Hepatocyte (in vitro differentiated cells): ENCODE measurements around the gene GORAB. TPM values are rescaled to one million over a fixed set of nuclear protein-coding genes. Genes with fewer than 3 reads are reported as not detected.

Source experiments
- DNase-seq: peaks from one replicate; pipeline ENCODE4 v3.0.0-alpha.2; 2016; ENCODE audit warnings: low spot score
- H2AFZ ChIP-seq: fragments of 200-600 bp; sonication (generic); 2 replicates; pipeline ENCODE4 v1.6.0; 2016; ENCODE audit warnings: antibody characterized with exemption, mild to moderate bottlenecking
- H3K27ac ChIP-seq: fragments of 200-600 bp; sonication (generic); 2 replicates; pipeline ENCODE4 v1.5.1; 2016; ENCODE audit warnings: mild to moderate bottlenecking
- H3K27me3 ChIP-seq: fragments of 200-600 bp; sonication (generic); 2 replicates; pipeline ENCODE4 v1.6.1; 2016
- H3K36me3 ChIP-seq: fragments of 200-600 bp; sonication (generic); replicated peaks from 2 replicates; pipeline ENCODE4 v1.5.1; 2016; ENCODE audit warnings: low read depth; ENCODE audit not compliant: insufficient read depth
- H3K4me1 ChIP-seq: fragments of 200-600 bp; sonication (generic); 2 replicates; pipeline ENCODE4 v1.5.1; 2016; ENCODE audit warnings: mild to moderate bottlenecking, moderate library complexity; ENCODE audit not compliant: insufficient read depth
- H3K4me2 ChIP-seq: fragments of 200-600 bp; sonication (generic); 2 replicates; pipeline ENCODE4 v1.6.0; 2016
- H3K4me3 ChIP-seq: fragments of 200-600 bp; sonication (generic); 2 replicates; pipeline ENCODE4 v1.5.1; 2016; ENCODE audit warnings: mild to moderate bottlenecking
- H3K79me2 ChIP-seq: fragments of 200-600 bp; sonication (generic); 2 replicates; pipeline ENCODE4 v1.6.0; 2017; ENCODE audit warnings: mild to moderate bottlenecking
- H3K9me2 ChIP-seq: fragments of 200-600 bp; sonication (generic); replicated peaks from 2 replicates; pipeline ENCODE4 v1.6.0; 2017; ENCODE audit warnings: mild to moderate bottlenecking; ENCODE audit not compliant: insufficient read depth
- H3K9me3 ChIP-seq: fragments of 200-600 bp; sonication (generic); 2 replicates; pipeline ENCODE4 v1.5.1; 2016; ENCODE audit warnings: low read depth, mild to moderate bottlenecking
- H4K20me1 ChIP-seq: fragments of 200-600 bp; sonication (generic); 2 replicates; pipeline ENCODE4 v1.6.0; 2016; ENCODE audit warnings: mild to moderate bottlenecking; ENCODE audit not compliant: insufficient read depth, poor library complexity, severe bottlenecking
- CTCF ChIP-seq: fragments of 200-600 bp; sonication (generic); IDR thresholded peaks from 2 replicates; pipeline ENCODE4 v1.5.1; 2016; ENCODE audit warnings: antibody characterized with exemption, mild to moderate bottlenecking; ENCODE audit not compliant: poor library complexity
- EZH2 ChIP-seq: fragments of 200-600 bp; sonication (generic); IDR thresholded peaks from 2 replicates; pipeline ENCODE4 v1.6.1; 2016; ENCODE audit warnings: antibody characterized with exemption, mild to moderate bottlenecking, borderline replicate concordance
- EZH2phosphoT487 ChIP-seq: fragments of 200-600 bp; sonication (generic); IDR thresholded peaks from one replicate; pipeline ENCODE4 v1.6.1; 2018; ENCODE audit warnings: antibody characterized with exemption, mild to moderate bottlenecking, low read depth, moderate library complexity; ENCODE audit not compliant: unreplicated experiment, severe bottlenecking
- WGBS: methylation state at CpG from one replicate; pipeline ENCODE4 v1.1.6; 2016; ENCODE audit warnings: low lambda C conversion rate; ENCODE audit errors: missing lambda C conversion rate; 5-methylcytosine and 5-hydroxymethylcytosine counted together
- polyA plus RNA-seq: library from polyadenylated mRNA; unstranded; fragments of >200 nt; fragmentation: Nextera tagmentation; extraction: Ambion mirVana; gene quantifications from 2 replicates; pipeline ENCODE4 v1.2.1, GENCODE V29; 2016
- total RNA-seq: library from RNA; depleted of rRNA; stranded (reverse); fragments of >200 nt; gene quantifications from 2 replicates; pipeline ENCODE4 v1.2.3, GENCODE V29; 2014

Gene GORAB, protein sequence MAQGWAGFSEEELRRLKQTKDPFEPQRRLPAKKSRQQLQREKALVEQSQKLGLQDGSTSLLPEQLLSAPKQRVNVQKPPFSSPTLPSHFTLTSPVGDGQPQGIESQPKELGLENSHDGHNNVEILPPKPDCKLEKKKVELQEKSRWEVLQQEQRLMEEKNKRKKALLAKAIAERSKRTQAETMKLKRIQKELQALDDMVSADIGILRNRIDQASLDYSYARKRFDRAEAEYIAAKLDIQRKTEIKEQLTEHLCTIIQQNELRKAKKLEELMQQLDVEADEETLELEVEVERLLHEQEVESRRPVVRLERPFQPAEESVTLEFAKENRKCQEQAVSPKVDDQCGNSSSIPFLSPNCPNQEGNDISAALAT
- total RNA-seq (13.7 and 16.9 TPM in 2 replicates), polyA plus RNA-seq (6.7 and 10.9 TPM in 2 replicates)

- H3K4me2 ChIP-seq: peak within 1 kb of the TSS; percentile 86
These were observed at the start of gene GORAB for GRCh38 chr1:170531758-170532657. GORAB (plus strand) TSS chr1:170532166; CDS start chr1:170532224, 58 bp downstream.

DNA sequence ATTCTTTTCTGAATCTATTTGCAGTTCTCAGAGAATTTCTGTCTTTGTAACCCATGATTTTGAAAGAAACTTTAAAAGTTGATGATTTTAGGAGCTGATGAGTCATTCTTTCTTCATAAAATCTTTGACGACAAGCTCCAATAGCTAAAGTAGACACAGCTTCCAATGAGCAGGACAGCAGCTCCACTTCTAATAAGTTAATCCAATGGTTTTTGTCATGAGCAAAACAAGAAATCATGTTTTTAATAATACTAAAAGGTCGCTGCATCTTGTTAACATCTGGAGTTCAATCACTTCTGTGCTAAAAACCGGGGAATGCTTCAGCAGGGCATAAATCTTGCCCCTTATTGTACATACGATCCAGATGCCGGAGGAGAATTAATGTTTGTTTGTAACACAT lies 48.9 kb upstream of the GORAB start:
- Histone ChIP-seq H3K27ac (no peak overlapping the region), H3K9me2 (no peaks in the 10 kb centered on the region), H3K27me3 (no peaks in the 10 kb centered on the region), H3K4me1 (no peaks in the 10 kb centered on the region), H2AFZ (no peak overlapping the region), H3K79me2 (no peaks in the 10 kb centered on the region), H4K20me1 (no peaks in the 10 kb centered on the region), H3K4me2 (no peak overlapping the region), H3K36me3 (no peaks in the 10 kb centered on the region), H3K4me3 (no peak overlapping the region), H3K9me3 (no peaks in the 10 kb centered on the region)
- 45% methylated on average over 5 of the region's 5 CpGs for WGBS
- no peak for DNase-seq
- TF ChIP-seq EZH2phosphoT487: no peak
- TF ChIP-seq CTCF: no peak
- TF ChIP-seq EZH2: no peak

More at GRCh38 chr1:170531758-170532657, at the start of gene GORAB:
- no peaks in the 10 kb centered on the region for H3K9me2 ChIP-seq
- peak within 1 kb of the TSS; percentile 98 for H3K27ac ChIP-seq
- WGBS: 1% methylated on average over 33 of the region's 36 CpGs
- peaks cover 44% of the 10 kb centered on the region for H3K79me2 ChIP-seq
- H3K4me3 ChIP-seq: peak within 1 kb of the TSS; percentile 50
- no peaks in the 10 kb centered on the region for H3K9me3 ChIP-seq
- H3K36me3 ChIP-seq: no peaks in the 10 kb centered on the region
- H3K27me3 ChIP-seq: no peaks in the 10 kb centered on the region
- peak; percentile 95 for DNase-seq
- no peaks in the 10 kb centered on the region for H4K20me1 ChIP-seq
- TF ChIP-seq CTCF: no peak
- no peak for TF ChIP-seq EZH2phosphoT487
- no peak for TF ChIP-seq EZH2
- no peaks in the 10 kb centered on the region for H3K4me1 ChIP-seq
- peak within 1 kb of the TSS; percentile 85 for H2AFZ ChIP-seq

DNA sequence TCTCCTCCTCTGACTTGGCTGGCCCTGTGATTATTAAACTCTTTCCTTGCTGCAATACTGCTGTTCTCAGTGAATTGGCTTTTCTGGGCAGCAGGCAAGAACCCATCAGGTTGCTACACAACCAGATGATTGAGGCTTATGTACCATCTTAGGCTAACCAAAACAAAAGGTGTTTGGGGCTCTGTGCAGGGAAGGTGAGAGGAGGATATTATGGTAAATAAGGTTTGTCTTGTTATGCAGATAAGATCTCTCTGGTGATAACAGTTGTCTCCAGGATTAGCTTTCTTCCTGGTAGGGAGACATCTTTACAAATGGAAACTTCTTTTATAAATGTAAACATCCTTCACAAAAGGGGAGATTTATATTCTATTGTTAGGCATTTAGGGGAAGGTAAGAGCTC lies 44.5 kb upstream of the GORAB start:
- no peaks in the 10 kb centered on the region for H3K79me2 ChIP-seq
- H4K20me1 ChIP-seq: no peaks in the 10 kb centered on the region
- H3K4me2 ChIP-seq: no peak overlapping the region
- H3K9me3 ChIP-seq: no peaks in the 10 kb centered on the region
- no peaks in the 10 kb centered on the region for H3K36me3 ChIP-seq
- H3K4me1 ChIP-seq: no peaks in the 10 kb centered on the region
- no peak overlapping the region for H2AFZ ChIP-seq
- no peak for TF ChIP-seq EZH2phosphoT487
- no peak for TF ChIP-seq CTCF
- TF ChIP-seq EZH2: no peak
- no peak overlapping the region for H3K4me3 ChIP-seq
- DNase-seq: no peak
- no peaks in the 10 kb centered on the region for H3K27me3 ChIP-seq
- no peak overlapping the region for H3K27ac ChIP-seq
- no peaks in the 10 kb centered on the region for H3K9me2 ChIP-seq
